RCC 7860 (cell line): ENCODE results near the gene FRMD4A.
"Not testable (repeated sequence)": the region's sequence is repeated elsewhere in the genome, so short reads cannot be mapped to it uniquely, and the experiment has no call there.

Source experiments
- DNase-seq: peaks from one replicate; pipeline ENCODE4 v3.0.0-alpha.2; 2015; ENCODE audit warnings: low spot score
- FAIRE-seq: peaks from 2 replicates; lab custom pipeline; 2012; peaks lifted over from hg19 to GRCh38; lab: Jason Lieb, UNC

The FRMD4A gene

DNA sequence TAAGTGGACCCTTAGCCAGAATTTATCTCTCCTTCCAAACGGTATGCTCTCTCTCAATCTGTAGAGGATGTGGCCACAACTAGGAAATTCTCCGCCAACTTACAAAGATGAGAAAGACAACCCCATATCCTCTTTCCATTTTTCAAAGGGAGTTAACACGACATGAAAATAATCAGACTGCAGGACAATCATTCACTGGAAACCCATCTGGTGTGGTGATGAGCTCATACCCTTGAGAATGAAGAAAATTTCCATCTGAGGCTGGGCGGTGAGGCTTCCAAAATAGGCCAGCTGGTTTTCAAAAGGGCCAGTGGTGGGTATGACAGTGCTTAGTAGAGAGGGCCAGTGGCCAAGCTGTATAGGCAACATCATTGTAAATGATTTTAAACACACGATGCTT, 369.6 kb downstream of the FRMD4A start:
- DNase-seq, result peak; percentile 93
- peak; percentile 99 for FAIRE-seq

GRCh38 chr10:13960603-13961002, 370.1 kb downstream of the FRMD4A start:
- DNase-seq (no peak), FAIRE-seq (no peak)

- no peak for FAIRE-seq
Measured at GRCh38 chr10:13959443-13960359, 371.0 kb downstream of the FRMD4A start.

GRCh38 chr10:13957856-13958255, 372.9 kb downstream of the FRMD4A start:
- DNase-seq (no peak), FAIRE-seq (no peak)

More at GRCh38 chr10:13959443-13960359, 371.0 kb downstream of the FRMD4A start:
- DNase-seq, result no peak

DNA sequence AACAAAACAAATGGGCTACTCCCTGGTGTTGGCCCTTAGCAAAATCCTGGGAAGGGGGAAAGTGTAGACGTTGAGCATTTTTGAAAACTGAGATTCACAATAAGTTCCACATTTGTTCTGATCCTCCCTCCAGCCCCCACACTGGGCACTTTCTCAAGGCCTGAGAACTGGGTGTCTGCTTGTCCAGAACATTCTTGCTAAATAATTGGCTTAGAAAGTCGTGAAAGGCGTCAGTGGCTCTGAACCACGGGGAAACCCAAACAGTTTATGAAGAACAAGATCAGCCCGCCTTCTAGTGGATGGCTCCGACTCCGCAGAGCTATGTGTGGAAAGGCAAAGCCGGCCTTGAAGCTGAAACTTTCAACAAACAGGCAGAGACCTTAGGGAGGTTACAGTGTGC, 373.9 kb downstream of the FRMD4A start:
- FAIRE-seq (no peak), DNase-seq (no peak)

DNA sequence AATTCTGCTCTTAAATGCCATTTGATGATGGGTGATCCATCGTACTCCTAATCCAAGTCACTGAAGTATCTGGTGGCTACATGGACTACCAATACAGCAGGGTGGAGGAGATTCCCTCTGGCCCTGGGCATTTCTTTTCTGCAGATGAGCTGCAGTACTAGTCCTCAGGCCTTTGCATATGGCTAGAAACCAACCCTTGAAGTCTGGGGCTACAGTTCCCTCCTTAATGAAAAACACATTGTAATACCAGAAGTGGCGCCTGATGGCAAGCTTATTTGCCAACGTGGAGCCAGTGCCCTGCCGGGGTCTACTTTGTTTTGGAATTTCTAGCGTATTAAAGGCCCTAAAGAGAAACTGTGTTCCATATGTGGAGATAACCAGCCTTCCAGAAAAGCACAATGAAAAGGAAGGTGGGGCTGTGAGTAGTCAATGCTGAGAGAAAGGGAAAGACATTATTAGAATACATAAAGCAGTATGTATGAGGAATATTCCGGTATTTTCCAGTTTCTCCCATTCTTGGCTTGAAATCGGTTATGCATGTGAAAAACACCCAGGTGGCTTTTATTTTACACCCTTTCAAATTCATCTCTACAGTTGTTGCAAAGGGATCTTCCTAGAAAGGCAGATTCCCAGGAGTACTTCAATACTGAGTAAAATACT, 375.2 kb downstream of the FRMD4A start:
- FAIRE-seq (no peak), DNase-seq (no peak)

DNA sequence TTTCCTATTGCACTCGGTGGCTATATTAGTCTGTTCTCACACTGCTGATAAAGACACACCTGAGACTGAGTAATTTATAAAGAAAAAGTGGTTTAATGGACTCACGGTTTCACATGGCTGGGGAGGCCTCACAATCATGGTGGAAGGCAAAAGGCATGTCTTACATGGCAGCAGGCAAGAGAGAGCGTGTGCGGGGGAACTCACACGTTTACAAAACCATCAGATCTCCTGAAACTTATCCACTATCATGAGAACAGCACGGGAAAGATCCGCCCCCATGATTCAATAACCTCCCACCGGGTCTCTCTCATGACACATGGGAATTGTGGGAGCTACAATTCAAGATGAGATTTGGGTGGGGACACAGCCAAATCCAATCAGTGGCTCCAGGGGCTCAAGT, 376.5 kb downstream of the FRMD4A start:
- not testable (repeated sequence) for FAIRE-seq

GRCh38 chr10:13953371-13953770, 377.4 kb downstream of the FRMD4A start:
- FAIRE-seq (no peak), DNase-seq (peak; percentile 35)

More for the DNA sequence above, 376.5 kb downstream of the FRMD4A start:
- not testable (repeated sequence) for DNase-seq

DNA sequence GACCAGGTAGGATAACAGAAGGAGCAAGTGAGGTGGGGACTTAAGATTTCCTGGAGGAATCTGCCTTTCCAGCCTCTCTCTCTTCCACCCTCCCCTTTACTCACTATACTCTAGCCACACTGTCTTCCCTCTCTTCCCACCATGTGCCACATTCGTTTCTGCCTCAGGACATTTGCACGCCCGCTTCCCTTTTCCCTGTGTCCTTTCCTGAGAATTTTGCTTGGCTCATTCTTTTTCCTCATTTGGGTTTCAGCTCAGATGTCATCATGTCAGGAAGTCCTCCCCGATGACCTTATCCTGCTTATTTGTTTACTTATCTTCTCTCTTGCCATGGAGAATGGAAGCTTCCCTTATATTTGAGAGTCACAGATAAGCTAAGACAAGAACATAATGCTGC, 380.2 kb downstream of the FRMD4A start:
- DNase-seq, result peak; percentile 42
- no peak for FAIRE-seq

- FAIRE-seq (peak; percentile 96), DNase-seq (peak; percentile 99)
Measured at GRCh38 chr10:13949844-13950542, 380.7 kb downstream of the FRMD4A start.

DNA sequence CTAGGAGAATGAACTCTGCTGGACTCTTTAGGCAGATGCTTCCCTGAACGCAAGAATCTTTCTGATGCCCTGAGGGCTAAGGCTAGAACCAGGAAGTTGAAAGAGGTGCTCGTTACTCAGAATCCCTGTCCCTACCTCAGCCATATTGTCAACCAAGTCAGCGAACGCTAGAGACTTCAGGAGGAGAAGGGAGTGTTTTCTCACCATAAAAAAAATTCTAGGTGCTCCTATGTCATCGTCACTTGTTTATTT, 384.6 kb downstream of the FRMD4A start:
- FAIRE-seq (no peak), DNase-seq (no peak)

GRCh38 chr10:13945390-13946208, 385.1 kb downstream of the FRMD4A start:
- FAIRE-seq (no peak), DNase-seq (no peak)

DNA sequence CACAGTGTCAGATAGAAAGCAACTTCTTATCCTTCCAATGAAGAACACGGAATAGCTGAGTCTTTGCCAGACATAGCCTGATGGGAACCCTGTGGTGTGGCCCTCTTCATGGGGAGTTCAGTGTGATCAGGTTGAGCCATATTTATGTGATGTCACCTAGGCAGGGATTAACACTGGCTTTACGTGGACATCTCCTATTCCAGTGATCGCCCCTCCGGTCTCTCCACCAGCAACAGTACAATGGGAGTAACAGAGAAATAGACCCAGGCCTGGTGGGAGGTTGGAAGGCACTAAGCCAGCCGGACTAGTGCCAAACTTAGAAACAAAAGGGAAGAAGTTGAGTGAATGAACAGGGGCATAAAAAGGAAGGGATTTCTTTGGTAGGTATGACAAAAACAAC, 385.9 kb downstream of the FRMD4A start:
- FAIRE-seq, result no peak
- no peak for DNase-seq

DNA sequence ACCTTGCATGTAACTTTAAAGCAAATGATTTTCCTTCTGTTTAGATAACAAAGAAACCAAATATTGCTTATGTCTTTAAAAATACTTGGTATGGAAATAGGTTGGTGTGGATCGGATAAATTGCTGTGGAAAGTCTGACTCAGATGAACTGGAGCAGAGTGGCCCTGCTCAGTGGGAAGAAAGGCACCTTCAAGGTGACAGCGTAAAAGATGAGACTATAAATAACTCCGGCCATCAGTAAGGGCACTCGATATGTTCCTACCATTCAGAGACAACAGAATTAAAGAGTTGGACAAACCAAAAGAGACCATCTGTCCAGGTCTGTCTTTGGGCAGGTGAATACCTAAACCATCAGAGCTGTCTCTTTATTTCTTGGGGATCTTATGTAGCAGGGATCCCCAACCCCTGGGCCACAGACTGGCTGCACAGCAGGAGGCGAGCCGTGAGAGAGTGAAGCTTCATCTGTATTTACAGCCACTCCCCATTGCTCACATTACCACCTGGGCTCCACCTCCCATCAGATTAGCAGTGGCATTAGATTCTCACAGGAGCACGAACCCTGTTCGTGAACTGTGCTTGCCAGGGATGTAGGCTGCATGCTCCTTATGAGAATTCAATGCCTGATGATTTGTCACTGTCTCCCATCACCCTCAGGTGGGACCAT, 386.9 kb downstream of the FRMD4A start:
- no peak for FAIRE-seq
- no peak for DNase-seq

GRCh38 chr10:13942035-13942434, 388.7 kb downstream of the FRMD4A start:
- DNase-seq (no peak), FAIRE-seq (no peak)

GRCh38 chr10:13939391-13939790, 391.3 kb downstream of the FRMD4A start:
- DNase-seq (no peak), FAIRE-seq (no peak)

GRCh38 chr10:13938950-13939349, 391.8 kb downstream of the FRMD4A start:
- FAIRE-seq (no peak), DNase-seq (no peak)

DNA sequence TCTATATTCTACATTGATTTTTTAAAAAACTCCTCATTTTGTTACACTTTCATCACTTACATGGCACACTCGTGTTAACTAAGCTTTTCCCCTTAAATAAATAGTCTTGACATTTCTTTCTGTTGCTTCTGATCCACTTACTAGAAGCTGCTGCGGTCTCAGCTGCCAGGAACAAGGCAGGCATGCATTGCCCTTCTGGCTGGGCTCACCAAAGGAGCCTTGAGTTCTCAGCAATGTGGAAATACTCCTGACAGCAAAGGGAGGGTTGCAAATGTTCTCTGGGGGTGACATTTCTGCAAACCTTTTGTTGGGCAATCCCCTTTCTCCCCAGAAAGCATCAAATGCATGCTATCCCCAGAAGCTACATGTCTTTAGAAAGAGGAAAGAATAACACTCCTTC, 393.9 kb downstream of the FRMD4A start:
- DNase-seq, result no peak
- no peak for FAIRE-seq

DNA sequence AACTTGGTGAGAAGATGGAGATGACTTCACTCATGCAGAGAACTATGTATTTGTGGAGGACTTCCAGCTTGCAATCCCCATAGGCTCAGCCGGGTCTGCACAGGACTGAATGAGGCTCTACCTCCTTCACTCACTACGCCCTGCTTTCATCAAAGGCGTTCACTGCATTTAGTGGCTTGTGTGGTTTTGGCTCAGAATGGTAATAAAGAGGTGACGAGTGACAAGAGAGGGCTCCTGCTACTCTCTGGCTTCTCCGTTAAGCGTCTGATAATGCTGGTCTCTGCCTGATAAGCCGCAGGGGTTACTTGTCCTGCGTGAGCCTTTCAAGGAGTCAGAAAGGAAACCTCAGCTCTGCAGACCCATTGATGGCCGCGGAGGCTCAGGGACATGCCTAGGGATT, 400.6 kb downstream of the FRMD4A start:
- DNase-seq (no peak), FAIRE-seq (no peak)

DNA sequence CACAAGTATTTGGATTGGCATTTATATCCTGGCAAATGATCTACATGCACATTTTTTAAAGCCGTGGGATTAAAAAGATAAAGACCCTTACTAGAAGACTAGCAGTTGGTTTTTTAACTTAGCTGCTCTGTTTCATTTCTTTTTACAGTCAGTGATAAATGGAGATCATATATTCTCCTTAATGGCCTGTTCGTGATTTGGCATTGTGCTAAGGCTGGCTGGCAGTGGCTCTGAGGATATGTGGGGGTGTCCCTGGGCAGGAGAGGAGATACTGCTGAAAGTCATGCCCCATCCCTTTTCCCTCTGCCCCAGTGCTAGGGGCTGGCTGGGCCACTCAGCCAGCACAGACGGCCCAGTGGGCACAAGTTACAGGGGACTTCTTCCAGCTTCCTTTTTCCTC, 402.3 kb downstream of the FRMD4A start:
- FAIRE-seq (no peak), DNase-seq (no peak)
